GM18861 (cell line): ENCODE measurements around the gene TBC1D2B.

Experiments
- ATAC-seq: cut with Tn5 transposase; IDR thresholded peaks from one replicate; pipeline ENCODE4 v1.9.1; 2021; ENCODE audit not compliant: unreplicated experiment

The TBC1D2B gene

DNA sequence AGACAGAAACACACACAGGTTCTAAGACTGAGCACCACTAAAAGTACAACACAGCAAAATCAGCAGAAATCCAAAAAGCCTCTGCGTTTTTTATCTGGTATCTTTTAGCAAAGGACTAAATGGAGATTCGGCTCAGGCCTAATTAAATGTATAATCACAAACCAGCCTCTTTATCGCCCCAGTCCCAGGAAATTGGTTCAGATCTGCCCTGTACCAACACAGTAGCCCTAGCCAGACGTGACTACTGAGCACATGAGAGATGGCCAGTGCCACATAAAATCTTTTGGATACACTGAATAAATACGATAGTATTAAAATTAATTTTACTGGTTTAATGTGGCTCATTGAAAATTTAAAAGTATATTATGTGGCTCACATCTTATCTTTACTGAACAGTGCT is 19.7 kb downstream of the TBC1D2B start:
- no peak for ATAC-seq

DNA sequence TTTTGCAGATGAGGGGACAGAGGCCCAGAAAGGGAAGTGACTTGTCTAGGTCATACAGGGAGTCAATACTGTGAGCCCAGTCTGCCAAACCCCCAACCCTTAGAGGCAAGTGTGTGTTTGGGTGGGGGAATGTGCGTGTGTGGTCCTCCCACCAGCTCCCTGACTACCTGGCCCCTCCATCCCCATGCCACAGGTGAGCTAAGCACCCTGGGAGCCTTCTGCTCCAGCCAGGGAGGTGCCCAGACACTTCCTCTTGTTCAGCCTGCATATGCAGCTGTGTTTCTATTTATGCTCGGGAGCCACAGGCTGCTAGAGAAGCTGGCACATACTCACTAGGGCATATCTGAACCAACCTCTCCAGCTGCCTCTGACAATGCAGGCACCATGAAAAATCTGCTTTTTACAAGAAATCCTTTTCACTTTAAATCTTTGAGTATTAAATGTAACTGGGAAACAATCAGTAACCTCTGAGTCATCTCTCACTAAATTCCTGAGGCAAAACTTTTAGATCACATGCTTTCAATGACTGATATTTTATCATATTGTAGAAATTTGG is 20.7 kb downstream of the TBC1D2B start:
- ATAC-seq, result no peak

DNA sequence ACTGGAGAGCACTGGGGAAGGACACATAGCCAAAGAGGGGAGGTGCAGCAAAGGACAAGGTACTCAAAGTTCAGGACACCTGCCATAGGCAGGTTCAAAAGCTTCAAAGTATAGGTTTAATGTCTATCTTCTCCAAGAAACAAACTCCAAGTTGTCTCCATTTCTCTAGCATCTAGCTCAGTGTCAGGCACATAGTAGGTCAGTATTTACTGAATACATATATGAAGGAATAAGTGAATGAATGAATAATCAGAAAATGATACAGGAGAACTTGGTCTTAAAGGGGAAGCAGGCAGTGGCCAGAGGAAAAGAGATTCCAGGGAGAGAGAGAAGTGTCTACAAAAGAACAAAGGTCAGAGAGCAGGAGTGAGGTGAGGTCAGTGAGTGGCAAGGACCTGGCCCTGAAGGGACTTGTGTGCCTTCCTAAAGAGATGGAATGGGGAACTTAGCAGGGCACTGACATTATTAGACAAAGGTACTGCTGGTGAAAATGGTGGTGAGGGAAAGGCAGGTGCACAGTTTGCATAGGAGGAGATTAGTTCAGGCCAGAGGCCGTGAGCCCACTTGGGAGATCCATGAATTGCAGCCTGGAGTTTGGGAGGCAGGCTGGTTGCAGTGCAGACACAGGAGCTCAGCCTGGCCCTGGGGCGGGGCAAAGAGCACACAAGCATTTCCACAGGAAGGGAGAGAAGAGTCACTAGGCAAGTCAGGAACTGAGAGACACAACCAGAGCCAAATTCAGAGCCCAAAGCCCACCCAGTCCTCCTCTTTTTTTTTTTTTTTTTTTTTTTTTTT is 21.4 kb downstream of the TBC1D2B start:
- ATAC-seq, result no peak

DNA sequence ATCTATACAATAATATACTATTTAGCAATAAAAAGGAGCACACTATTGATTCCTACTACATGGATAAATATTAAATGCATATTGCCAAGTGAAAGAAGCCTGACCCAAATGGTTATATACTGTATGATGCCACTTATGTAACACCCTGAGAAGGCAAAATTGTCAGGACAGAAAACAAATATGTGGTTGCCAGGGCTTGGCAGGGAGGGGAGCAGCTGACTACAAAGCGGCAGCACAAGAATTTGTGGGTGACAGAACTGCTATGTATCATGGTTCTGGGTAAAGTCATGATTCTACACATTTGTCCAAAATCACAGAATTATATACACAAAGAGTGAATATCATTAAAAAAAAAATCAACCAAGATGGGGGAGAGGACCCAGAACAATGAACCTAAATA is 22.5 kb downstream of the TBC1D2B start:
- no peak for ATAC-seq

DNA sequence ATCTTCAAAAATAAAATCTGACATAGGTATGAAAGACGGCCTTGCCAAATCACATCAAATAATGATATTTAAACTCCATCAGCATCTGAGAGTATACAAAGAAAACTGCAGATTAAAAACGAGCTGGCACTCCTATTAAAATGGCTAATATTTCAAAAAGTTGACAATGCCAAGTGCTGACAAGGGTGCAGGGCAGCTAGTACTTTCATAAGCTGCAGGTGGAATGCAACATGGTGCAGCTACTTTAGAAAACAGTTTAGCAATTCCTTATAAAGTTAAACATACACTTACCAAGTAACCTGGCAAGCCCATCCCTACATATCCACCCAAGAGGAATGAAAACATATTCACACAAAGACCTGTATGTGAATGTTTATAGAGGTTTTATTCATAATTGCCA is 23.0 kb downstream of the TBC1D2B start:
- no peak for ATAC-seq

DNA sequence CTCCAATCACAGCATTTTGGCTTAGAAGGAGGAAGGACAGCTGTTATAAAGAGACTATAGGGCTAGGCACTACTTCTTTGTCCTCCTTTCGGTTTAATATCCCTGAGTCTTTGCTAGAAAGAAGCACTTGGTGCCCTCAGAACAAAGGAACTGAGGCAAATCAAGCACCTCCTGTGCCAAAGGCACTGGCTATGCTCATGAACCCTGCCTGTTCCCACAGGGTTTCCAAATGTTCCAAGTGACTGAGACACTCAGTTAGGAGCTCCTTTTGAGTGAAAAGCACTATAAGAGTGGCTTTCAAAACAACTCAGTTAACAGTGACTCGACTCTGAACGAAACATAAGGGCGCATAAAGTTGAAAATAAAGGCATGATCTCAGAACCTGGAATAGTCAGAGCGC is 25.0 kb downstream of the TBC1D2B start:
- no peak for ATAC-seq

DNA sequence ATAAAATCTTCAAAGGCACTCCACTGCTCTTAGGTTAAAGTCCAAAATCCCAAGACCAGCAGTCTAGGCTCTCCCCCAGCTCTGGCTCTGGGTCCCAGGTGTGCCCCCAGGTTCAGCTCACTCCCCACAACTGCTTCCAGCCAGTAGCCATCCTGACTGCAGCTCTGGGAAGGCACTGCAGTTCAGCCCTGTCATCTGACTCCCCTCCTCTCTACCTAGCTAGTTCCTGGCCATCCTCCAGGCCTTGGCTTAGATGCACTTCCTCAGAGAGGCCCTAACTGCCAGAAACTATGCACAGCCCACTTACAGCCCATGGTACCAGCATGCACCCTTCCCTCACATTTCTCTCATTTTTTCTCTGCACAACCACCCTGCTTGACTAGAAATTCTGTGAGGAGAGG is 25.5 kb downstream of the TBC1D2B start:
- ATAC-seq, result no peak

DNA sequence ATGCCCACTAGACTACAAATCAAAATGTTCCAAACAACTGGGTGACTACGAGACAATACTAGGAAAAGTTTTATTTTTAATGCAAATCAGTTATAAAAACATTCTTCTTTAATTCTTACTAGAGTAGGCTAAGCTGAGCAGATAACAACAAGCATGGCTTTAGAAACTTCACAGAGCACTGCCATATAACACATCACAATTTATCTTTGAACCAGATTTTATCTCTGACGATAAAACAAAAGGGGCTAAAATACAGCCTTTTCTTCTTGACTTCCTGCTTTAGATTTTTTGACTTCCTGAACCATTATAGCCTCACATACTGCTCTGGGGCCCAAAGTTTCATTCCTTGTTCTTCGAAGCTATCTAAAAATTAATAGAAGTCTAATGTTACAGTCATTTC is 25.9 kb downstream of the TBC1D2B start:
- ATAC-seq, result no peak

DNA sequence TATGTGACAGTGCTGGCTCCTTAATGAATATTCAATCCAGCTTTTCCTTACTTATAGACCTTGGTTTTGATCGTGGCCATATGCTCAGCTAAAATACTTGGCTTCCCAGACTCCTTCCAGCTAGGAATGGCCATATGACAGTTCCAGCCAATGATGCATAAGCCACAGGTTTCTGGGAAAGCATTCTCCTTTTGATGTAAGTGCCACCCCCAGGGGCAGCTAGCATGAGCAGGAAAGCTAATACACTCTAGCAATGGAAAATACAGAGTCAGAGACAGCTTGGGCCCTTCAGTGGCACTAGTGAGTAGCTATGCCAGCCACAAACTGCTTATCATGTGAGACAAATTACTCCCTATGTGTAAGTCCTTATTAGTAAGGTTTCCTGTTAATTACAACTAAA is 26.7 kb downstream of the TBC1D2B start:
- no peak for ATAC-seq

DNA sequence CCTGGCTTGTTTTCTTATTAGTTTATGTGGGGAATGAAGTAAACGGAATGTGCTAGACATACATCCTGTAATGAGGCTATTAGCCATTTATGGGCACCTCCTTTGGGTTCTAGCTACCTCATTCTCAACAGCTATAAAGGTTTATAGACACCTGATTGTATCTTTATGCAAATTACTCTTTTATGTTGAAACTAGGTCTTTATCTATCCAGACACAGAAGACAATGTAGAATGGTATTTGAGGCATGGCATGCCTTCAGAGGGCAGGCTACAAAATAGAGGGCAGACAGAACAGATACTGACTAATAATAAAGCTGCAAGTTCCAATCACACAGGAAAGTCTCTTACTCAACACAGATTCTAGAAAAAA is 27.1 kb downstream of the TBC1D2B start:
- peak; percentile 24 for ATAC-seq

DNA sequence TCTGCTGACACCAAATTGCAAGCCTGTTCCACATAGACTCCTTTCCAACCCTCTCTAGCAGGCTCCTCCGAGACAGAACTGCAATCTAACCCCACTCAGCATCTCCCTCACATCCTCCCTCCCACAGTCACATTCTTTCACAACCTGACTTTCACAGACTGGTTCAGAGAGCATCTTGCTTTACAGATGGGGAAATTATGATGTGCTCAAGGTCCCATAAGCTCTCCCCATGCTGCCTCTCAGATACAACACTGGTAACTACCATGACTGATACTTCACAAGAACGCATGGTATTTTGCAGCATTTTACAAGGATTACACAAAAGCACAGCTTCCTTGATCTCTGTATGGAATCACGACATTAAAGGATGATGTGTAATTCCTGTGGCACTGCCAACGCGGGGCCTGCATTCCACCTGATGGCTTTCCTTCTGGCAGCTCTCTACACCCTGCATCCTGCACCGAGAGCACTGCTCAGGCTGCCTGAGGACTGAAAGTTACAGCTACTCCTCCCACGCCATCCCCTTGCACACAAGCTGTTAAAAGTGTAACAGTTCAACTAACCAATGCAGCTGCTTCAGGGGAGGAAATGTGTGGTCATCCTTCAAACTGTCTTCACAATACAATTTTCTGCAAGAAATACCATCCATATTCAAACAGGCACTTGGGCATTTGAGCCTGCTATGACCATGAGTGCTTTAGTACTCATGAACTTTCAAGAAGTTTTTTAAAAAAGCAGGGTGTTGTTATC is 27.6 kb downstream of the TBC1D2B start:
- ATAC-seq, result peak; percentile 55

DNA sequence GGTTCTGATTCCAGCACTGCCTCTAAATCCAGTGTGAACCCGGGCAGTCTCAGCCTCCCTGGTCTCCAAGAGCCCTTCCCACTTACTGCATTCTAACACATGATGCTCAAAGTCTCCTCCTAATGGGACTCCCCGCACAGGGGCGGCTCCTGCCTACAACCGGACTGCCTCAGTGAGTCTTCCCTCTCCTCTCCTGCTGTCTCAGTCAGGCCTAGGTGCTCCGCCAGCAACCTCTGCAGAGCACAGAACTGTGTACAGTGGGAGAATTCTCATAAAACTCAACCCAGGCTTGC is 28.9 kb downstream of the TBC1D2B start:
- ATAC-seq, result no peak

DNA sequence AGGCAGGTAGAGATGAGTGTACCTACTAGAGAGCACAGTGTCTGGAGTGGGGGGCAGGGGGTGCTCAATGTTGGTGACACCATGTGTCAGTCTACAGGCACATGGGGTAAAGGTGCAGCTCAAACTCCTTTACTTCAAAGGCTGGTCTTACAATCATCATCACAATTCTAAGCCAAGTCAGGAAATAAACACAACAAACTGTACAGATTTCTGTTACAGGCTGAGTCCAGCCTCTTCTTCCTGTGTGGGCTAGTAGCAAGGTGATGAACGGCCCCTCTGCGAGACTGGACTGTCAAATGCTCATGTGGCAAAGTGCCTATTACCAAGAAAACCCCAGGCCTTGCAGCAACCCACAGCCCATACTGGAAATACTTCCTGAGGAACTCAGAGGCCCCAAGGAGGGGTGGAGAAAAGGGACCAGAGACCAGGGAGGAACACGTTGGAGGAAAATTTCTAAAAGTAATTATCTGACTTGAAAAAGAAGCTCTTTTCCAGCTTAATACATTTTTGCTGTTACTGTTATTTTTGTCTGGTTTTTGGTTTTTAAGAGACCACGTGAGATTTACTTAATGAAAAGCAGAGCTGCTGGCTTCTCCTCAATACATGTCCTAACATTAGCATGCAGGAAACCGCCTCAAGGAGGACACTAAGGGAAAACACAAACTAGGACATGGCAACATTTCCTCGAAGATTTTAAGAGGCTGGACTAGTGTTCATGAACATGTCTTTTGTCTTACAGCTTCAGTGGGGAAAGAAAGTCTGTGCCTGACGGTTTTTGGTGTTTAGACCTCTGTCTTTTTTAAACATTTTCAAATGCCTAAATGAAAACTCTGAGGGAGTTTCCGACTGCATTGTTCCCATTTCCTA is 29.5 kb downstream of the TBC1D2B start:
- ATAC-seq, result no peak

DNA sequence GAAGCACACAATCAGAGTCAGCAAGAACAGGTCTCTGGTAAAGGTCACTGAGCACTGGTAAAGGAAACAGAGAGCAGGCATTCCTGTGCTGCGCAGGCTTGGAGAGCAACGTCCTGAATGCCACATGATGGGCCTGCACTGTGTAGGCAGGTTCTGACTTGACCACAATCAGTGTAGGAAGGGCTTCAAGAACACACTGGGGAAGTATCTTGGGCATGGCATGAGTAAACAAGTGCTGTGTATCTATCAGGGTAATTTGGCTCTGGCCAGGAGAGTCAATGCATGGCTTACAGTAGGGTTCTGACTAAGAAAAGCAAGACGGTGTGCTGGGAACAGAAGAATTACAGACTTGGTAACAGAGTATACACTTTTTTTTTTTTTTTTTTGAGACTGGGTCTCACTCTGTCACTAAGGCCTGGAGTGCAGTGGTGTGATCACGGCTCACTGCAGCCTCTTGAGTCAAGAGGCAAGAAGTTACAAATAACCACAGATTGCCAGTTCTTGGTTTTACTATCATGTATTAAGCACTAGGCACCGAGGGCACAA is 30.6 kb downstream of the TBC1D2B start:
- ATAC-seq, result no peak

DNA sequence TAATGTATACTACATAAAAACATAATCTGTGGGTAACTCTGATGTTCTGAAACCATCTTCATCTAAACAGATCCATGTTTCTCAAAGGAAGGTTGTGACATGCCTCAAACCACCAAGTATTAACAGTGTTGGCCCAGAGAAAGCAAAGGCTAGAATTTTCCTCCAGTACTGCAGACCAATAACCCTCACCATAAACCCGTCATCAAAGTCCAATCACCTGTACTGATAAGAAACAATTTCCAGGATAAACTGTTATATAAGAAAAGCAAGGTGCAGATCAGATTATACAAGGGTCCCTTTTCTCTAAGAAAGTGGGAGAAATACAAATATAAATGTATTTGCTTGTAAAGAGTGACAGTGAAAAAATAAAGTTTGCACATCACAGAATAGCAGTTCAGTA is 32.3 kb downstream of the TBC1D2B start:
- no peak for ATAC-seq

DNA sequence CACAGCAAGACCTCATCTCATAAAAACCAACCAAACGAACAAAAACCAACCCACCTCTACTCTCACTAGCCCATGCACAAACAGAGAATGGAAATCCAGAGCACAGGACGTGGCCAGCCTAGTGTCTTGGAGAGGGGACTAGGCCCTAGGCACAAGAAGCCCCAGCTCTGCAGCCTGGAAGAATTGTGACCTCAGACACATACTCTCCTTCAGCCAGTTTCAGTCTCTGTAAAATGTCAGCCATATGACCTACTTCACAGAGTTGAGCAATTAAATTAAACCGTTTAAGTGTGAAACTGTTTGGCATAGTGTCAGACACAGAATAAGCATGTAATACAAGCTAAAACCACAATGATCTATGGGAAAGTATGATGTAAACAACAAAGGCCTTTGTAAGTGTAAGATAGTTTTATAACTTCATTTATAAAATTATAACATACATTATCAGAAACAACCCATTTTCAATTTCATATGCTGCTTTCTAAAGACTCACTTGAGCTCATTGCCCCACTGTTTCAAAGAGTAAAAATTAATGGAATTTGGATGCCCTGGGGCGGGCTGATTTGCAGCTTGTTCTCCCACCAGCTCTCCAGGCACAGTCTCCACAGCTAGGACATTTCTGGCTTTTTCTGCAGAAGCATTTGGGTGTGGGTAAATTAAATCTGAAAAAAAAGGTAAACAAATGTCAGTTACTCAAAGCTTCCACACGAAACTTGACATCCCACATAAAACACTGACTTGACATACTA is 32.9 kb downstream of the TBC1D2B start:
- no peak for ATAC-seq

DNA sequence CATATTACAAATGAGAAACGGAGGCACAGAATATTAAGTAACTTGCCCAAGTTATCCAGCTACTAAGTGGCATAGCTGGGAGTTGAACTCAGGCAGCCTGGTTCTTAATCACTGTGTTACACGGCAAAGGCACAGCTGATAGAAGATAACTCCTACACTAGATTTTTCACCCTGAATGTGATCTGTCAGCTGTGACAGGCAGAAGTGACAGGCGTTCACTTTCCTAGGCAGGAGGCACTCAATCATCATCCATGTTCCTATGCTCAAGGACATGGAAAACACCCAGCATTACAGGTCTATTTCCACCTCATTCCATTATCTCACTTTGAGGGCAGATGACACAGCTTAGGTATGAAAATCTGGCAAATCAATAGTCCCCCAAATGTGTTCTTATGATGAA is 35.6 kb downstream of the TBC1D2B start:
- no peak for ATAC-seq

DNA sequence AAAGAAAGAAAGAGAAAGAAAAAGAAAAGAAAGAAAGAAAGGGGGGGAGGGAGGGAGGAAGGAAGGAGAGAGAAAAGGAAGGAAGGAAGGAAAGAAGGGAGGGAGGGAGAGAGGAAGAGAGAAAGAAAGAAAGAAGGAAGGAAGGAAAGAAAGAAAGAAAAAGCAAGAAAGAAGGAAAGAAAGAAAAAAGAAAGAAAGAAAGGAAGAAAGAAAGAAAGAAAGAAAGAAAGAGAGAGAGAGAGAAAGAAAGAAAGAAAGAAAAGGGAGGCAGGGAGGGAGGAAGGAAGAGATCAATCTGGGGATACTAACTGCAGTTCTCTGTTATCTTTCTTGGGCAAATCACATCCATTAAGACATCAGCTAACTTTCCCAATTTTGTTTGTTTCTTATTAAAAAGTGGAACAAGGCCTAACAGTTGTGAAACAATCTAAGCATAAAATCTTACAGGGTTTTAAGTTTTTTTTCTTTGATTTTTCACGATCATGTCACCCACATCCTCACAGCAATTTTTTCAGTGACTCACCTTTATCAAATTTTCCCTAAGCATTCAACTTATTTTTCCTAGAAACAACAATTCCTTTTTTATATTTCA is 36.8 kb downstream of the TBC1D2B start:
- ATAC-seq, result no peak

DNA sequence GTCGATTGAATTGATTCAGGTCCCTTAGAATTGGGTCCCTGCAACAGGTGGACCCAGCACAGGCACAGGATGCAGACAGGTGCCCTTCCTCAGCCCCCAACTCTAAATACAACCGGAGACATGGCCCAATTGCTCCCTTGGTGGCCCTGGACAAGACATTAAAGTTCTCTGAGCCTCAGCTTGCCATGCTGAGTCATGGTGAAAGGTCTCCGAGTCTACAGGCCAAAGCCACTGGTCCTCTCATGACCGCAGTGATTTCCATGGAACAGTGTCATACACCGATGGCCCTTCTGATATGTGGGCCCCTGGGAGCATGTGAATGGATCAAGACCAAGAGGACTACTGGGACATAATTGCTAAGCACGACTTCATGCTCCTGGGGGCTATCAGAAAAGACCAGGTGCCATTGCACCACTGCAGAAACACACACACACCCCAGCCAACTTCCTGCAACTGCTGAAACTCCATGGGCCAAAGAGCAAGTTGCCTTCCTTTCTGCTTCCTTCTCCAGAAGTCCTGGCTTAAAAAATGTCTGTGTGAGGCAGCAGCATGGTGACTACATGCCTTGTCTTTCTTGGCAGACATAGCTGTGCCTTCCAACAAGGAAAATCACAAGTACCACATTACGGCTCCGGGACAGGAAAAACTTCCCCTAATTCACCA is 38.8 kb downstream of the TBC1D2B start:
- no peak for ATAC-seq
